COLO829 (cell line): ENCODE measurements around the gene KRT26.
A peak's percentile ranks its signal among the peaks of the same experiment; 100 is the strongest.
"Not testable (repeated sequence)": the region's sequence is repeated elsewhere in the genome, so short reads cannot be mapped to it uniquely, and the experiment has no call there.

ENCODE experiments used
- DNase-seq: peaks from one replicate; pipeline ENCODE4 v3.0.0; 2012; ENCODE audit warnings: low spot score

KRT26 gene

DNA sequence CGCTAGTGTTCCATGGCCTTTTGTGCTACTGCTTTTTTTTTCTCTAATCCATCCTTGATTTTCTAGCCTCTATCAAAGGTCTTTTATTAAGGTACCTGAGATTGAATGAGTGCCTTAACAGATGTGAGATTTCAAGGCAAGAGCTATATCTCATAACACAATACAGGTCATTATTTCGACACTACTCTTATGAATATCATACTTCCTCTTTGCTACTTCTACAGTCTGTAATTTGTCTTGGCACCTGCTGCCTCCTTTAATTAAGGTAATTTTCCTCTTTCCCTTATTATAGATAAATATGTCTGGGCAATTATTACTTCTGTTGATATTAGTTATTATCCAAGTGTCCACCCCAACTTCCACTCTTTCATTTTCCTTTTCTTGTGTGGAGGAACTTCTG lies 22.5 kb upstream of the KRT26 start:
- DNase-seq = no peak

DNA sequence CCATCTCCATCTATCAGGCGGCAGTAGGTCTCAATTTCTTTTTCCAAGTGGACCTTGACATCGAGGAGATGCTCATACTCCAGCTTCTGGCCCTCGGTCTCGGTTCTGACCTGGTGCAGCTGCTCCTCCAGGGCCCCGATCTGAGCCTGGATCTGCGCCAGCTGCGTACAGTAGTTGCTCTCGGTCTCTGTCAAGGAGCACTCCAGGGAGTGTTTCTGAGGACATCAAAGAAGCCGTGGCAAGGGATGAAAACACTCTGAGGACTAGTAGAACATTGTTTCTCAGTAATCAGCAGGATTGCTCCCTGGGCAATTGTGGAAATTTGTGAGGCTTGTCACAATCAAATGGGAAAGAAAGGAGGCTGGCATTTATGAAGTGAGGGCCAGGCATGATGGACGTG lies 21.8 kb upstream of the KRT26 start:
- DNase-seq = no peak

DNA sequence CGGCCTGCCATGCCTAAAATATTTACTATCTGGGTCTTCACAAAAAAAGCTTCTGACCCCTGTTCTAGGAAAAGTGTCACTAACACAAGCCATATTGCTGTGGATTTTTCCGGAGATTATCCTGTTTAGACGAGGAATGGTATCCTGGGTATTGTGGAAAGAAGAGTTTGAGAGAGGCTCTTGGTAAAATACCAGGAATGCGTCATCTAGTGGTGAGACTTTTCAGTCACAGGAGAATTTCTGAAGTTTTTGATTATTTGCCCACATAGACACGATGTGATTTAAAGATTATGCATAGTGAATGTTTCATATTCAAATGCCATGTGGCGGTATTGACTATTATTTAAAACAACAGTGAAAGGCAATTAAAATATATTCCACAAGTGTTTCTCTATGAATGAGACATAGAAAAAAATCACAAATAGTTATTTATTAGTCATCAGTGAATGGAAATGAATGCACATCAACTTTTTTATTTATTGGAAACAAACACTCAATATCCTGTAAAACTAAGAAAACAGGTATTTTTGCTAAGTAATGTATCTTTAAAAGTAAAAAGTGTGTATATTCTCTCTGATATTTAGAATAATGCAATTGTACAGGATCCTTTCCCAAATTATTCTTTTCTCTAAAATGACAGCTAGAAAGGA lies 19.9 kb upstream of the KRT26 start:
- DNase-seq = peak; percentile 47

DNA sequence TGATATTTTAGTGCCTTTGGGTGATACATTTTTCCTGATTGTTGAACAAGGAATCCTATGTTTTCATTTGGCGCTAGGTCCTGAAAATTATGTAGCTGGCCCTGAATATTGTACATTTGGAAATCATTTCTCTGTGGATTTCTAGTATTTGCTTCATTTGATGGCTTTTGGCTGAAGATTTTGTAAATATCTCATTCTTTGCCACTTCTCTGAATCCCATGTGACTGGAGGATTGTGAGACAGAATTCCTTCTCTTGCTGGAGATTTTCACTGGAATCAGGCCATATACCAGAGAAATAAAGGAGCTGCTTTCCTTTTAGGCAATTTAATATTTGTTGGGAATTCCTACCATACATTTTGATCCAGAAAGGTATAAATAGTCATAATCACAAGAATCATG lies 19.1 kb upstream of the KRT26 start:
- no peak for DNase-seq

DNA sequence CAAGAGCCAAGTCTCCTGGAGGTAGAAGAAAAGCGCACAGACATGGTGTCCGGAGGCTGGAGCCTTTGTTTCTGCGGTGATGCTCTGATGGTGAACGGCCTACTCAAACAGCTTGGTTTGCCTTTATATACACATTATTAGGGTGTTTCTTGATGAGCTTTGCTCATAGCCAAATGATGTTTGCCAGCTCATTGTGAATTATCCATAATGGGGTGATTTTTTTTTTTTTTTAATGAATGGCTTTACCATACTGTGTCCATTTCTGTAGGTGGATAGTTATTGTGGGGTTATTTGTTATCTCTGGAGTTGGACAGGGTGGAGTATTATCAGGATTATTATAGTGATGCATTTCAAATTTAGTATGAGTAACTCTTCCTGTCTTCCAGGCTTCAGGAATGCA lies 10.4 kb upstream of the KRT26 start, which contains the start of gene KRT27:
Gene KRT27, minus strand, starts transcription at position 101 of the 400 bp plus-strand sequence. Its CDS starts 57 bp downstream, at position 44.
- DNase-seq = no peak

DNA sequence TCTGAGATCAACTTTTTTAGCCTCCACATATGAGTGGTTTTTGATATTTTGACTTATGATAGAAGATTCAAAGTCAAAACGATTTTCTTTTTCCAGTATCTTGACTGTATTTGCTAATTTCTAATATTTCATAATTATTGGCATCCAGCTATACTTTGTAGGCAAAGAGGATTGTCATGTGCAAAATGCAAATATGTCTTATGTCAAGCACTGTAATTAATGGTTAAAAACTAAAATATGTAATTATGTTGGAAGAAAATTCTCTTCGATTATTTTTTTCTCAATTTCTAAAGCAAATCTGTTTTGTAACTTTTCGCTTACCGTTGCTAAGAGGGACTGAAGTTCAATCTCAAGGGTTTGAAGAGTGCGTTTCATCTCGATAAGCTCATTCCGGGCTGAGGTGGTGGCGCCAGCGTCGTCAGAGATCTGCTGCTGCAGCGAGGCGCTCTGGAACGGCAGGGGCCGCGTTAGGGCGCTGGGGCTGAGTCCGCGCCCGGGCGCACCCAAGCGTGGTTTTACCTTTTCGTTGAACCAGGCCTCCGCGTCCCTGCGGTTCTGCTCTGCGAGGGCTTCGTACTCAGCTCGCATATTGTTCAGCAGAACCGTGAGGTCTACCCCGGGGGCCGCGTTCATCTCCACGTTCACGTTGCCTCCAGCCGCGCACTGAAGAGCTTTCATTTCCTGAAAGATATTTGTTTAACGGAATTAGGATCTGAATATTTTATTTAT lies 7.3 kb upstream of the KRT26 start:
- no peak for DNase-seq

DNA sequence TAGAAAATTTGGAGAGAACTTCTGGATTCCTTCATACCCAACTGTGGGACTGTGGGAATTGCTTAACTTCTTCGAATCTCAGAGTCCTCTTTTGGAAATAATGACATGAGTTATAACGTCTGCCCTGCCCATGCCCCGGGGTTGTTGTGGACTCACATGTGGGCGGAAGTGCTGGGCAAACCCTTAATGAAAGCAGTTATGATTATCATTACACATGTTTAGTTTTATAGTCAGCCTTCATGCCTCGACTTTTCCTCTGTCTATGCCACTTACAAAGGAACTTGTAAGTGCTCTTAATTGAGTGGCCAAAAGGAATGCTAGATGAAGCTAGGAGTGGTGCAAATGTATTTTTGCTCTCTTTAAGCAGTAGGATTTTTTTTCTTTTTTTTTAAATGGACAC lies 6.5 kb upstream of the KRT26 start:
- peak; percentile 66 for DNase-seq

DNA sequence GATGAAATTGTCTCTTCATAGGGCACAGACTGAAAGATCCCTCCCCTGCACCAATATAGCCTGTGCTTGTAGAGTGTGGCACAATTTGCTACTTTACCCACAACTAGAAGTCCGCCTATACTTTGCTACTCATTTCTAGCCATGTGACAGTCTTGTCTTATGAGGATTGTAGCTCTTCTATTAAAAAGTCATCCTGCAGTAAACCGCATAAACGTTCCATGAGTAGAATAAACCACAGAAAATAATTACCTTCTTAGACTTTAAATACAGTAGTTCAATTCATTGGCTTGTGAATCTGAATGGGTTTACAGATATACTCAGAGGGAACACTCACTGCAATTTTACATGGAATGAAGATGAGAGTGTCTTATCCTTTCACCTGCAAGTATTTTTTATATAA lies 6.0 kb upstream of the KRT26 start:
- peak; percentile 77 for DNase-seq

DNA sequence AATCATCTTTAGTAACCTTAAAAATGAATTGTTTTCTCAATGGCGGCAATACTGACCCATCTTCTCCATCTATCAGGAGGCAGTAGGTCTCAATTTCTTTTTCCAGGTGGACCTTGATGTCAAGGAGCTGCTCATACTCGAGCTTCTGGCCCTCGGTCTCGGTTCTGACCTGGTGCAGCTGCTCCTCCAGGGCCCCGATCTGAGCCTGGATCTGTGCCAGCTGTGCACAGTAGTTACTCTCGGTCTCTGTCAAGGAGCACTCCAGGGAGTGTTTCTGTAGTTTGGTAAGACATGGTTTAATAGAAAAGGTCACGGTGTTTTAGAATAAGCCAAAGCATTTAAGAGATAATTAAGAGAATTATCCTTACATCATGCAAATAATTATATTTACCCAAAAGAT lies 5.5 kb upstream of the KRT26 start:
- no peak for DNase-seq

DNA sequence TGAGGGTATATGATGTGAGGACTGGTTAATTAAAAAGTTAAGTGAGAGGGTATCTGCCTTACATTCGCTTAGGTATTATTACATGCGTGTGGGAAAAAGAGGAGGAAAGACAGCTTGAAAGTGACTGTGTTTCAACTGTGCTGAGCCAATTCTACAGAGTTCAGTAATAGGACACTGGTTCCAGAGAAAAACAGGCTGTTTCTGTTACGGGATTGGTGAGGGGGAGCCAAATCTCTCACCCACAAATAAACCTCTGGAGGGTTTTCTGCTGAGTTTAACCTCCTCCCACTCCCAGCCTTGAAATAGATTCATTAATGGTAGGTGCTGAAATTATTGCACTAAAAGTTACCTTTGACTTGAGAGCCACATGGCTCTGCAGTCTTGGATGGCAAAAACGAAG lies 3.9 kb upstream of the KRT26 start:
- no peak for DNase-seq

DNA sequence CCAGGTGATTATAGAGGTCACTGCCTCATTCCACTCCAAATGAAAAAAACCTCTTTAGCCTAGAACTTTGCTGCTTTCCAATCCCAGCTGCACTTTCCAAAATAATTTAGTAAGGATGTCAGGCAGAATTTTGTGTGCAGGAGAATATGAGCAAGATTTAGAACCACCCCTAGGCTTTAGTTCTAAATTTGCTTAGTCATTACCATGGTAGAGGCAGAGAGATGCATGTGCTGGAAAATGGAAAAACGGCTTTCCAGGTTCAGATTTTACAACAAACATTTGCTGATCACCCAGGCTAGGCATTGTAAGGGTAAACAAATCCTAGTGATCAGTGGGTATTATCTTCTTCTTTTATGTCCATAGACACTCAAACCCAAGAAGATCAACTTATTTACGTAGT lies 6.3 kb downstream of the KRT26 start:
- DNase-seq = no peak

DNA sequence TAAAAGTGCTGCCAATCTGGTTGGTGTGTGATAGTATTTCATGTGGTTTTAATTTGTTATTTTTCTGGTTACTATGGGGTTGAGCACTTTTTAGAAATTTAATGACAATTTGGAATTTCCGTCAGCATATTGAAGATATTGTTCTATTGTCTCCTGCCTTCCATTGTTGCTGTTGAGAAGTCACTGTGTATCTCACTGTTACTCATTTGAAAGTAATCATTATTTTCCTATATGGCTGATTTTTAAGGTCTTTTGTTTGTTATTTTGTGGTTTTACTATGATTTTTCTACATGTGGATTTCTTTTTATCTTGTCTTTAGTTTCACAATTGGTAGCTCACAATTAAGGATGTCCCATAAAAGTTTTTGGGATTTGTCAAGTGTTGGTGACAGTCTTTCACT lies 8.2 kb downstream of the KRT26 start:
- no peak for DNase-seq

DNA sequence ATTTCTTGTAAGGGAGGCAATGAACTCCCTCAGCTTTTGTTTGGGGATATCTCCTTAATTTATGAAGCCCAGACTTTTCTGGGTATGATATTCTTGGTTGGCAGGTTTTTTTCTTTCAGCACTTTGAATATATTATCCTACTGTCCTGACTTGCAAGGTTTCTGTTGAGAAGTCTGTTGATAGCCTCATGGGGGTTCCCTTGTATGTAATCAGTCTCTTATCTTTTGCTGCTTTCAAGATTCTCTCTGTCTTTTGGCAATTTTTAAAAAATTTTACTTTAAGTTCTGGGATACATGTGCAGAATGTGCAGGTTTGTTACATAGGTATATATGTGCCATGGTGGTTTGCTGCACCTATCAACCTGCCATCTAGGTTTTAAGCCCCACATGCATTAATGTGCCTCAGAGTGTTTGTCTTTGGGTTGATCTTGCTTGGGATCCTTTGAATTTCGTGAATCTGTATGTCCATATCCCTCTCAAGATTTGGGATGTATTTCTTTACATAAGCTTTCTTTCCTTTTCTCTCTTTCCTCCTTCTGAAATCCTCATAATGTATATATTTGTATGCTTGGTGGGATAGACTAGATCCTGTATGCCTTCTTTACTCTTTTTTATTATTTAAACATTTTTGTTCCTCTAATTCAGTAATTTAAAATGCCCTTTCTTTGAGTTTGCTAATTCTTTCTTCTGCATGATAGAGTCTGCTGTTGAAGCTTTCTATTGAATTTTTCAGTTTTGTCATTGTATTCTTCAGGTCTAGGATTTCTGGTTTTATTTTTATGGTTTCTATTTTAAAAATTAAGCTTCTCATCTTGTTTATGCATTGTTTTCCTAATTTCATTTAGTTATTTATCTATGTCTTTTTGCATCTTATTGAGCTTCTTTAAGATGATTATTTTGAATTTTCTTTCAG lies 11.6 kb downstream of the KRT26 start:
- no peak for DNase-seq

DNA sequence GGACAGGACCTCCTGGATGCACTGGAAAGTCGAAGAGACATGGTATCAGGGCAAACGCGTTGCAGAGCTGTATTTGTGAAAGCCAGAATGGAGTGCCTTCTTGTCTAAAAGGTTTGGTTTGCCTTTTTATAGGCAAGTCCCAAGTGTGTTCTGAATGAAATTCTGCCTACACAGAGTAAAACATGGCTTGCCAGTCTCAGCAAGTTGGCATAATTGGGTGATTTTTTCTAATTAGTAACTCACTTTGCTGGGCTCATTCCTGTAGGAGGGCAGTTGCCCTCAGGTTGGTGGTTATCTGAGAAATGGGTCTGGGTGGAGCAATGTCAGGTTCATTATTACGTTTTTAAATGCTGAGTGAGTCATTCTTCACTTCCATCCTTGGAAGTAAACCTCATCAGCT lies 16.8 kb downstream of the KRT26 start, which contains the start of gene KRT25:
Gene KRT25, minus strand, starts transcription at position 101 of the 400 bp plus-strand sequence. Its CDS starts 60 bp downstream, at position 41.
- no peak for DNase-seq

DNA sequence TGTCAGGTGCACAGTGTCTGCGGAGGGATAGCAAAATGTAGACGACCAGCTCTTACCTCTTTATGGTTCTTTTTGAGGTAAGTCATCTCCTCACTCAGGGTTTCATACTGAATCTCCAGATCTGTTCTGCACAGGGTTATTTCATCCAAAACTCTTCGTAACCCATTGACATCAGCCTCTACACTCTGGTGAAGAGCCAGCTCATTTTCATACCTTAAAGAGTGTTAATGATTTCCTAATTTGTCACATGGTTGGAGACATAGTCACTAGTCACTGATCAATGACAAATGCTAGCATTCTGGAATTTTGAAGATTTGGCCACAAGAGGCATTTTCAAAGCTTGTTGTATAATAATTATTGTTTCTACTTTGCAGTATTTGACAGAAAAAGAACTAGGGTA lies 18.2 kb downstream of the KRT26 start:
- no peak for DNase-seq

DNA sequence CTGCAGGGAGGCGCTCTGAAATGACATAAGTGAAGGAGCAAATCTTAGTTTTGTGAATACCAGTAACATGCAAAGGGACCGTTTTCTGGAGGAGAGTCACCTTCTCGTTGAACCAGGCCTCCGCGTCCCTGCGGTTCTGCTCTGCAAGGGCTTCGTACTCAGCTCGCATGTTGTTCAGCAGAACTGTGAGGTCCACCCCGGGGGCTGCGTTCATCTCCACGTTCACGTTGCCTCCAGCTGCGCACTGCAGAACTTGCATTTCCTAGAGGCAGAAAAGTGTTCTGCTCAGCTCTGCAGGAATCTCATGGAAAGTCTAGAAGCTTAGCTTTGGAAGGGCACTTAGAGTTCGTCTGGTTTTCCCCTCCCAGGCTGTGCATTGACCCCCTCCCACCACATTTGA lies 20.9 kb downstream of the KRT26 start:
- no peak for DNase-seq

DNA sequence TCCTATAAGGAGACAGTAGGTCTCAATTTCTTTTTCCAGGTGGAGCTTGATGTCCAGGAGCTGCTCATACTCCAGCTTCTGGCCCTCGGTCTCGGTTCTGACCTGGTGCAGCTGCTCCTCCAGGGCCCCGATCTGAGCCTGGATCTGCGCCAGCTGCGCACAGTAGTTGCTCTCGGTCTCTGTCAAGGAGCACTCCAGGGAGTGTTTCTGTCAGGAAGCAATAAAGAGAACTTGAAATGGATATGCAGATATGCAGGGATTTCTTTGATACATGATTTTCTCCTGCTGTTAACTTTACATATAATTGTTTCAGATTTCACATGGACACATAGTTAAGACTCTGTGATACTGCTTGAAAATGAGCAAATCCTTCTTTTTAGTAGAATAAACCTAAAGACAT lies 21.6 kb downstream of the KRT26 start:
- DNase-seq = no peak

DNA sequence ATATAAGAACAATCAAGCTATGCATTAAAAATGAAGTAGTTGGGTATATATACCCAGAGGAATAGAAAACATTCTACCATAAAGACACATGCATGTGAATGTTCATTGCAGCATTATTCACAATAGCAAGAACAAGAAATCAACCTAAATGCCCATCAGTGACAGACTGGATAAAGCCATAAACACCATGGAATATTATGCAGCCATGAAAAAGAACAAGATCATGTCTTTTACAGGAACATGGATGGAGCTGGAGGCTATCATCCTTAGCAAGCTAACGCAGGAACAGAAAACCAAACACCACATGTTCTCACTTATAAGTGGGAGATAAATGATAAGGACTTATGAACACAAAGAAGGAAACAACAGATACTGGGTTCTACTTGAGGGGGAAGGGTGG lies 23.3 kb downstream of the KRT26 start:
- DNase-seq = not testable (repeated sequence)

DNA sequence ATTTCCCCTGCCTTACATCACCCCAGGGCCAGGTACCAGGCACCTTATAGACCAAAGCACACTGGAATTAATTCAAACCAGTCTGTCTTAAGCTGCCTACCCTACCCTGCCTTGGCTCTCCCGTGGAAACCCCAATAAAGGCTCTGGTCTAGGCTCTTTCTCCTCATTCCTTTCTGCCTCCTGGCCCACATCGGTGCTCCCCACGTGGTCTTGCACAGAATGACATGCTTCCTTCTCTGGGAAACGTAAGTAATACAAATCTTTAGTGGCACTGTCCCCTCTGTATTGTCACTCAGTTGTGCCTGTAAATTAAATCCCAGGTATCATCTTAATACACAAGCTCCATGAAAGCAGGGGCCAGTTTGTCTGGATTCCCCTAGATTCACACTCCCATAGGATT lies 33.4 kb downstream of the KRT26 start:
- no peak for DNase-seq

DNA sequence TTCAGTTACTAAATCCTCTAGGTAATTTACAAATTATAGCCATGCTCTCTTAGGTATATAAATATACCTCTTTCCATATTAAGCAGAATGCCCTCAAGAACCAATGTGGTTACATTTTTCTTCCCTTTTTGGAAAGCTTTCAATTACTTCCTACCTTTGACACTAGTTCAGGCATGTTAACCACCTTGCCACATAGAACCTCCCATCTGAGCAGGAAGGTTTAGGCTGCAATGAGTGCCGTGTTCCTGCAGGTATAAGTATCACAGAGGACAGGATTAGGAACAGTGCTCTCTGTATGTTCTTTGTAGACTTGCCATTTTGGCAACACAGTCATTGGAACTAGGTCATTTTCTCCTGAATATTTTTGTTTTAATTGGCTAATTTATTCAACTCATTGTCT lies 37.0 kb downstream of the KRT26 start:
- no peak for DNase-seq

DNA sequence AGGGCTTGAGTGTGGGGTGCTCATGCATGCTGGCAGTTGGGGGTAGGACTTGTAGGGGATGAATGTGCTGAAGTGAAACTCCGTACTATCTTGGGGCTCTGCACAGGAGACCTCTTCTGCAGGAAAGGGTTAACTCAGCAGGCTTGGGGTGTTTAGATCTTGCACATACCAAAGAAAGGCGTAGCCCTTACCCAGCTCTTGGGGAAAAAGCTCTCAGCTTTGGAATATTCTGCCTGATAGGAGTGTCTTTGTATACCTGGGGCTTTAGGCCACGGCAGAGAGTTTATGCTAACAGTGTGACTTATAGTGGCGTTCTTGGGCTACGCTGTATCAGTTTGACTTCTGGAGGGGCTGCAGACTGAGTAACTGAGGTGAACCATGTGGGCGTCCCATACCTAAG lies 38.0 kb downstream of the KRT26 start:
- DNase-seq = no peak

DNA sequence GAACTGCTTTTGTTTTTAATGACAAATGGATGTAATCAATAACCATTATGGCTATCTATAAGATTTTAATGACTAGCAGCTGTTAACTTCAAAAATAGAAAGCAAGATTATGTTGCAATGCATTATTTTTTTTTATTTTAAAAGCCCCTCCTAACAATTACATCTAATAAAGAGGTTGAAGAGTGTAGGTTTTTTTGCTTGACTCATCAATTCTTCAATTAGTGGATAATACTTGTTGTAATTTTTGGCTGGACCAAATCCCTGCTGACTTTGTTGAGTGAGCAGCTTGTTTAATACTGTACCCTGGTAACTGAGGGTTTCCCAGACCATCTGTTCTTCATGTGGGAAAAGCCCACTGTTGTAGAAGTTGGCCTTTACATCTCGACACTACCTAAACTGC lies 41.0 kb downstream of the KRT26 start:
- DNase-seq = no peak
